Nephron (organoid): Measurements from ENCODE around the gene FMC1.
A peak's percentile ranks its signal among the peaks of the same experiment; 100 is the strongest.

Experiments used
- H3K27ac Mint-ChIP-seq, 3 experiments: 2 replicates each; pipeline ENCODE4 v1.8.0; 2020; ENCODE audit warnings: mixed read lengths in 3 of 3, mild to moderate bottlenecking in 2 of 3, moderate library complexity in 1 of 3
- H3K27me3 Mint-ChIP-seq: 2 replicates; pipeline ENCODE4 v1.8.0; 2021; ENCODE audit warnings: low read depth, mild to moderate bottlenecking, moderate library complexity, mixed read lengths
- H3K36me3 Mint-ChIP-seq: 2 replicates; pipeline ENCODE4 v1.8.0; 2020; ENCODE audit warnings: low read depth, mixed read lengths
- H3K4me1 Mint-ChIP-seq: 2 replicates; pipeline ENCODE4 v1.8.0; 2020; ENCODE audit warnings: mixed read lengths
- H3K4me3 Mint-ChIP-seq, 3 experiments: 2 replicates each; pipeline ENCODE4 v1.8.0; 2020; ENCODE audit warnings: mild to moderate bottlenecking in 3 of 3, mixed read lengths in 3 of 3, moderate library complexity in 2 of 3
- H3K9me3 Mint-ChIP-seq: 2 replicates; pipeline ENCODE4 v1.8.0; 2020; ENCODE audit warnings: mixed read lengths
- CTCF ChIP-seq, 3 experiments: fragments of 200-600 bp; sonication (generic); IDR thresholded peaks; one replicate each; pipeline ENCODE4 v1.5.0; 2021; ENCODE audit warnings: antibody characterized with exemption in 3 of 3; ENCODE audit not compliant: unreplicated experiment in 3 of 3

FMC1 gene

GRCh38 chr7:139297795-139298194 lies 43.3 kb upstream of the FMC1 start:
- Mint-ChIP-seq H3K27ac (peak overlapping the region; percentile 41 to 92 (median 88)), H3K9me3 (no peaks in the 10 kb centered on the region)
- TF ChIP-seq CTCF (IDR thresholded peaks at IDR 0.05; ENCODE audit: unreplicated experiment in 3 of 3), result no peak

GRCh38 chr7:139299296-139299695 lies 41.8 kb upstream of the FMC1 start:
- H3K4me3 Mint-ChIP-seq, result peak overlapping the region in 1 of 3 experiments; percentile 8

More at GRCh38 chr7:139297795-139298194, 43.3 kb upstream of the FMC1 start:
- no peaks in the 10 kb centered on the region for H3K27me3 Mint-ChIP-seq
- peaks cover 52% of the 10 kb centered on the region for H3K36me3 Mint-ChIP-seq
- H3K4me1 Mint-ChIP-seq, result peaks cover 6% of the 10 kb centered on the region
- H3K4me3 Mint-ChIP-seq, result peak overlapping the region in 2 of 3 experiments; percentile 5 to 29

DNA sequence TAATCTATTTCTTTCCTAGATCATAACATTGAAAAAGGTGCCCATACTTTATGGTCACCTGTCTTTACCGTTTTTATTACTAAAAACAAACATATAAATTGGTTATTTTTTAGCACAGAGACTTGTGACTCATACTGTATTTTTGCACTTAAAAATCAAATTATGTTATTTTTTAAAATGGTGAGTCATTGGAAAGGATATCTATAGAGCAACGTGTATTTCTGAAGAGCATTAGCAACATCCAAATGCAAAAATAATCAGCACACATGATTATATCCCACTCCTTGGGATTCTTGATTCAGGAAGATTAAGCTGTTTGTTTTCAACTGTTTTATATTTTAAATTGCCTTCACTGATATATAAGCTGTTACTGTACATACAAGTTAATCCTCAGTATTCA lies 40.7 kb upstream of the FMC1 start:
- Mint-ChIP-seq H3K27me3 (no peaks in the 10 kb centered on the region), H3K4me3 (no peak overlapping the region), H3K27ac (peak overlapping the region; percentile 37 to 92 (median 84)), H3K9me3 (no peaks in the 10 kb centered on the region), H3K36me3 (peaks cover 39% of the 10 kb centered on the region), H3K4me1 (peaks cover 5% of the 10 kb centered on the region)
- TF ChIP-seq CTCF (IDR thresholded peaks at IDR 0.05; ENCODE audit: unreplicated experiment in 3 of 3), result no peak

More at GRCh38 chr7:139299296-139299695, 41.8 kb upstream of the FMC1 start:
- H3K4me1 Mint-ChIP-seq, result peaks cover 10% of the 10 kb centered on the region
- H3K9me3 Mint-ChIP-seq, result no peaks in the 10 kb centered on the region
- no peaks in the 10 kb centered on the region for H3K27me3 Mint-ChIP-seq
- H3K36me3 Mint-ChIP-seq, result peaks cover 46% of the 10 kb centered on the region
- TF ChIP-seq CTCF (IDR thresholded peaks at IDR 0.05; ENCODE audit: unreplicated experiment in 3 of 3), result no peak
- H3K27ac Mint-ChIP-seq, result peak overlapping the region; percentile 79 to 92 (median 84)

- Mint-ChIP-seq H3K27ac (peak overlapping the region; percentile 48 to 81 (median 60)), H3K4me3 (no peak overlapping the region), H3K27me3 (no peaks in the 10 kb centered on the region), H3K4me1 (peaks cover 4% of the 10 kb centered on the region), H3K36me3 (peaks cover 36% of the 10 kb centered on the region), H3K9me3 (no peaks in the 10 kb centered on the region)
- TF ChIP-seq CTCF (IDR thresholded peaks at IDR 0.05; ENCODE audit: unreplicated experiment in 3 of 3), result no peak
Observed at GRCh38 chr7:139304517-139304916, 36.6 kb upstream of the FMC1 start.

DNA sequence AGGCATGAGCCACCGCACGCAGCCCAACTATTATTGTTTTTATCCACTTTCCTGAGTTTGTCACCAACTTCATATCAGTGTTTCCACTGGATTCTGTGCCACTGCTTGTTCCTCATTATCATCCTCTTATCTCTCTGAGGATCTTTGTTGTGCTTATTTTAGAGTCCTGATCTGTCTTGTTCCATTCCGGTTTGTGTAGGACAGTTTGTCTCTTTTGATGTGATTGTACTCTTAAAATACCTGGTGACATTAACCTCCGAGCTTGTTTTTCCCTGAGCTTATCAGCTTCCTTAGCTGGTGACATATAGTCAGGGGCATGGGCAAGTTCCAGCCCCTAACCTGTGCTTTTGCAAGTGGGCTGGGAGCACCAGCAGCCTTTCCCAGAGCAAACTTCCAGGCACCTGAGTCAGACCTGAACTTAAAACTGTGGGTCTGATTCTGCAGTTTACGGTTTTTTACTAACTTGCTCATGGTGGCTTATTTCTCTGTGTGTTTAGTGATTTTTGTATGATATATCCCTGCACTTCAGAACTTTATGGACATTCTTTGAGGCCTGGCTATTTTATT lies 23.1 kb upstream of the FMC1 start:
- TF ChIP-seq CTCF (IDR thresholded peaks at IDR 0.05; ENCODE audit: unreplicated experiment in 3 of 3), result no peak
- Mint-ChIP-seq H3K36me3 (no peaks in the 10 kb centered on the region), H3K4me3 (no peak overlapping the region), H3K27me3 (no peaks in the 10 kb centered on the region), H3K27ac (peak overlapping the region in 1 of 3 experiments; percentile 25), H3K9me3 (no peaks in the 10 kb centered on the region), H3K4me1 (peaks cover 4% of the 10 kb centered on the region)
